Measurements from ENCODE around the gene PPP3CA. TPM values are rescaled to one million over a fixed set of nuclear protein-coding genes. Genes with fewer than 3 reads are reported as not detected.

PPP3CA gene
- total RNA-seq, 8 experiments from 2014 or later, result 18.6 to 68.7 (median 22.6) TPM

DNA sequence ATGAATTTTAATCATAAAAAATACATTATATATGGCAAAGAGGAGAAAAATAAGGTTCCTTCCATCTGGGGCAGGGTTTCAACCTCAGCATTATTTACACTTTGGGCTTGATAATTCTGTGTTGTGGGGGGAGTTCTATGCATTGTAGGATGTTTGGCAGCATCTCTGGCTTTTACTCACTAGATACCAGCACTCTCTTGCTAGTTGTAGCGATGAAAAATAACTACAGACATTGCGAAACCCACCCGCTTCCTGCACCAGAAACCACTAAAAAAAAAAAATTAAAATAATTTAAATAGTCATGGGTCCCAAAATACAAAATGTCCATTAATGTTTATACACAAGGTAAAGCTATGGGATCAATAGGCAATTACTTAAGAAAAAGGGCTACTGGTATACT, 52.7 kb downstream of the PPP3CA start:
- in situ Hi-C loops (cut with MboI; ENCODE audit: low pct_unique_long_range_greater_than_20kb in 2 of 9, low sequenced_read_pairs in 9 of 9, unreplicated experiment in 9 of 9), result no loop called here
- no peak overlapping the region for H3K4me3 ChIP-seq
- ATAC-seq (replicated peaks in 6 of 8), result no peak
- H3K27ac ChIP-seq, result no peak overlapping the region
- 90 to 100% (median 100%) methylated on average over 1 to 3 of the region's 3 CpGs; no CpG with 5 or more reads in 2 of the 10 experiments for WGBS, 10 experiments
- H3K4me1 ChIP-seq (replicated peaks in 1 of 2), result no peaks in the 10 kb centered on the region

- H3K27ac ChIP-seq, result no peak overlapping the region
- H3K4me1 ChIP-seq (replicated peaks in 1 of 2), result peaks cover 0 to 10% of the 10 kb centered on the region in 2 donors
- in situ Hi-C loops (cut with MboI; ENCODE audit: low pct_unique_long_range_greater_than_20kb in 2 of 9, low sequenced_read_pairs in 9 of 9, unreplicated experiment in 9 of 9), result no loop called here
- no peak for ATAC-seq (replicated peaks in 6 of 8)
- no peak overlapping the region for H3K4me3 ChIP-seq
- 83 to 100% (median 100%) methylated on average over 1 to 2 of the region's 2 CpGs; no CpG with 5 or more reads in 3 of the 10 experiments for WGBS, 10 experiments
Observed at GRCh38 chr4:101292901-101293300, 54.4 kb downstream of the PPP3CA start.

GRCh38 chr4:101292214-101292613, 55.1 kb downstream of the PPP3CA start:
- in situ Hi-C loops (cut with MboI; ENCODE audit: low pct_unique_long_range_greater_than_20kb in 2 of 9, low sequenced_read_pairs in 9 of 9, unreplicated experiment in 9 of 9), result no loop called here
- H3K4me3 ChIP-seq, result no peak overlapping the region
- ATAC-seq (replicated peaks in 6 of 8), result no peak
- peaks cover 0 to 15% of the 10 kb centered on the region in 2 donors for H3K4me1 ChIP-seq (replicated peaks in 1 of 2)
- 86 to 100% (median 95%) methylated on average over 2 to 4 of the region's 4 CpGs for WGBS, 10 experiments
- H3K27ac ChIP-seq, result no peak overlapping the region

GRCh38 chr4:101291198-101291597, 56.1 kb downstream of the PPP3CA start:
- no peak overlapping the region for H3K4me3 ChIP-seq
- H3K27ac ChIP-seq, result no peak overlapping the region
- in situ Hi-C loops (cut with MboI; ENCODE audit: low pct_unique_long_range_greater_than_20kb in 2 of 9, low sequenced_read_pairs in 9 of 9, unreplicated experiment in 9 of 9), result no loop called here
- ATAC-seq (replicated peaks in 6 of 8), result no peak
- H3K4me1 ChIP-seq (replicated peaks in 1 of 2), result peaks cover 0 to 15% of the 10 kb centered on the region in 2 donors
- 0 to 100% (median 54%) methylated on average over 1 of the region's 1 CpG; no CpG with 5 or more reads in 4 of the 10 experiments for WGBS, 10 experiments

- H3K4me1 ChIP-seq (replicated peaks in 1 of 2), result peaks cover 0 to 15% of the 10 kb centered on the region in 2 donors
- H3K27ac ChIP-seq, result no peak overlapping the region
- ATAC-seq (replicated peaks in 6 of 8), result peak in 1 of 8 experiments; percentile 80
- in situ Hi-C loops (cut with MboI; ENCODE audit: low pct_unique_long_range_greater_than_20kb in 2 of 9, low sequenced_read_pairs in 9 of 9, unreplicated experiment in 9 of 9), result no loop called here
- no peak overlapping the region for H3K4me3 ChIP-seq
- WGBS, 10 experiments, result 67 to 100% (median 94%) methylated on average over 1 to 3 of the region's 3 CpGs; no CpG with 5 or more reads in 2 of the 10 experiments
Observed at GRCh38 chr4:101290654-101291053, 56.7 kb downstream of the PPP3CA start.

GRCh38 chr4:101289306-101289705, 58.0 kb downstream of the PPP3CA start:
- in situ Hi-C loops (cut with MboI; ENCODE audit: low pct_unique_long_range_greater_than_20kb in 2 of 9, low sequenced_read_pairs in 9 of 9, unreplicated experiment in 9 of 9), result no loop called here
- H3K4me1 ChIP-seq (replicated peaks in 1 of 2), result peaks cover 0 to 15% of the 10 kb centered on the region in 2 donors
- 75 to 100% (median 93%) methylated on average over 1 to 2 of the region's 2 CpGs; no CpG with 5 or more reads in 2 of the 10 experiments for WGBS, 10 experiments

DNA sequence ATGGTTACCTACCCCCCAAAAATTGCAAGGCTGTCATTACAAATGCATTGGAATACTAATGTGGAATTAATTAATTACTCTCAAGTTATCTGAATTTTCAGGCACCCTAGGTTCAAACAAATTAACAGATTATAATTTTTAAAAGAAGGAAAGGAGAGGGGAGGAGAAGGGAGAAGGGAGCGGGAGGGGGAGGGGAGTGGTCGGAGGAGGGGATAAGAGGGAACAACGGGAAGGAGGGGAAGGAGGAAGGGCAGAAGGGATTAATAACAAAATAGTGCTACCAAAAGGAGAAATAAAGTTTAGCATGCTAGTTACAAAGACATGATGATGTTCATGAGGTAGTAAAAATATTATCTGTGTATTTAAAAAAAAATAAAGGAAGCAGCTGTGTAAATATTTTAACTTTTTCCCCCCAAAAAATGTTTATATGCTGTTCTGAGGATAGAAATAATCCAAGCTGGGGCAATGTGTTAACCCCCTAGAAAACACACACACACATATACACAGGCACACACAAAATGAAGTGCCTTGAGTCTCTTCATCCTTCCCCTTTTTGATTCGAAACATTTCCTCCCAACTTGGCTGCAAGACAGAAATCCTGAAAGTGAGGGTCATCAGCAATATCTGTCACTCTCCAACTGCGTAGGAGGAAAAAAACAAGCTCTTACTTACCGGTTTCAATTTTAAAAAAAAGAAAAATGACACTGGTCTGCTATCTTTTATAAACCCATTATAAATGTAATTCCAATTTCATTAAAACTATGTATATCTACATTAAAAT, 58.8 kb downstream of the PPP3CA start:
- ATAC-seq (replicated peaks in 6 of 8), result no peak
- in situ Hi-C loops (cut with MboI; ENCODE audit: low pct_unique_long_range_greater_than_20kb in 2 of 9, low sequenced_read_pairs in 9 of 9, unreplicated experiment in 9 of 9), result no loop called here
- Histone ChIP-seq H3K27ac (no peak overlapping the region), H3K4me3 (no peak overlapping the region), H3K4me1 (replicated peaks in 1 of 2) (peaks cover 0 to 15% of the 10 kb centered on the region in 2 donors)
- WGBS, 10 experiments, result 33 to 100% (median 49%) methylated on average over 1 to 3 of the region's 6 CpGs; no CpG with 5 or more reads in 1 of the 10 experiments

More at GRCh38 chr4:101289306-101289705, 58.0 kb downstream of the PPP3CA start:
- ATAC-seq (replicated peaks in 6 of 8), result no peak
- Histone ChIP-seq H3K27ac (no peak overlapping the region), H3K4me3 (no peak overlapping the region)

DNA sequence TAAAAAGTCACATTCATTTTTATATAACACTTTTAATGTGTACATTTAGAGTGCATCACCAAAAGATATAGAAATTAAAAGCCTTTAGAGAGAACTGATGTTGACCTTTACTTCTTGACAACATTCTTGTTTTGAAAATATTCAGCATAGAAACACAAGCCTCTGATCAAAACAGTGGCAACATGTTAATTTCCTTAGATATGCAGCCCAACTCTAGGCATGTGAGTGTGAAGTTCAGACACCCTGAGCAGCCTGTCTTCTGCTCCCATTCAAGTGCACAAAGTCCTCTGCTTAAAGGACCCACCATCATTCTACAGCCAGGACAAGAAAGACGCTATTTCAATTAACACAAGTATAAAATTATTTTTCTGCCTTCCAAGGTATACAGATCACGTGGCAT, 60.0 kb downstream of the PPP3CA start:
- in situ Hi-C loops (cut with MboI; ENCODE audit: low pct_unique_long_range_greater_than_20kb in 2 of 9, low sequenced_read_pairs in 9 of 9, unreplicated experiment in 9 of 9), result no loop called here
- peaks cover 0 to 15% of the 10 kb centered on the region in 2 donors for H3K4me1 ChIP-seq (replicated peaks in 1 of 2)
- peak in 3 of 8 experiments; percentile 73 to 80 (median 74) for ATAC-seq (replicated peaks in 6 of 8)
- 44 to 94% (median 79%) methylated on average over 1 to 2 of the region's 2 CpGs; no CpG with 5 or more reads in 2 of the 10 experiments for WGBS, 10 experiments
- H3K27ac ChIP-seq, result no peak overlapping the region
- H3K4me3 ChIP-seq, result no peak overlapping the region

DNA sequence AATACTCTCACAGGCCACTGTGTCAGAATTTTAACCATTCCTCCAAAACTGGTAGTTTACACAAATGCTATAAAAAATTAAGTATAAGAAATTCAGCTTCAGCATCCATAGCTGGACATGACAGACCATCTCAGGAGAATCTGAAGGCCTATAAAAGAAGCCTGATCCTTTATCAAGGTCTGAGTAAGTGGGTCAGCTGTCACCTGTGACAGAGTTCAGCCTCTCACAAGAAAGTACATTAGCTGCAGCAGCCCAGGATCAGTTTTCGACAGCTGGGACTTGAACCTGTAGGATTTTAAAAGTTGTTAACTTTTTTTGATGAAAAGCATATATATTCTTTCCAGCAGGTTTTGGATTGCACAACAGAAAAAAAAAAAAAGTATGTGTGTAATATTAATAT, 60.7 kb downstream of the PPP3CA start:
- no peak overlapping the region for H3K27ac ChIP-seq
- WGBS, 10 experiments, result 83 to 100% (median 100%) methylated on average over 1 of the region's 1 CpG; no CpG with 5 or more reads in 5 of the 10 experiments
- in situ Hi-C loops (cut with MboI; ENCODE audit: low pct_unique_long_range_greater_than_20kb in 2 of 9, low sequenced_read_pairs in 9 of 9, unreplicated experiment in 9 of 9), result no loop called here
- ATAC-seq (replicated peaks in 6 of 8), result no peak
- H3K4me3 ChIP-seq, result no peak overlapping the region
- peaks cover 0 to 15% of the 10 kb centered on the region in 2 donors for H3K4me1 ChIP-seq (replicated peaks in 1 of 2)

- Histone ChIP-seq H3K4me3 (no peak overlapping the region), H3K4me1 (replicated peaks in 1 of 2) (peaks cover 0 to 15% of the 10 kb centered on the region in 2 donors), H3K27ac (no peak overlapping the region)
- ATAC-seq (replicated peaks in 6 of 8), result no peak
- WGBS, 10 experiments, result 70 to 89% (median 83%) methylated on average over 1 to 4 of the region's 4 CpGs; no CpG with 5 or more reads in 5 of the 10 experiments
- in situ Hi-C loops (cut with MboI; ENCODE audit: low pct_unique_long_range_greater_than_20kb in 2 of 9, low sequenced_read_pairs in 9 of 9, unreplicated experiment in 9 of 9), result no loop called here
Observed at GRCh38 chr4:101285985-101286384, 61.3 kb downstream of the PPP3CA start.

GRCh38 chr4:101284546-101284945, 62.8 kb downstream of the PPP3CA start:
- no peak overlapping the region for H3K27ac ChIP-seq
- 10 to 63% (median 36%) methylated on average over 1 of the region's 1 CpG; no CpG with 5 or more reads in 2 of the 10 experiments for WGBS, 10 experiments
- no peak overlapping the region for H3K4me3 ChIP-seq
- ATAC-seq (replicated peaks in 6 of 8), result peak in 2 of 8 experiments; percentile 11 to 15
- in situ Hi-C loops (cut with MboI; ENCODE audit: low pct_unique_long_range_greater_than_20kb in 2 of 9, low sequenced_read_pairs in 9 of 9, unreplicated experiment in 9 of 9), result no loop called here
- peaks cover 0 to 15% of the 10 kb centered on the region in 2 donors for H3K4me1 ChIP-seq (replicated peaks in 1 of 2)

DNA sequence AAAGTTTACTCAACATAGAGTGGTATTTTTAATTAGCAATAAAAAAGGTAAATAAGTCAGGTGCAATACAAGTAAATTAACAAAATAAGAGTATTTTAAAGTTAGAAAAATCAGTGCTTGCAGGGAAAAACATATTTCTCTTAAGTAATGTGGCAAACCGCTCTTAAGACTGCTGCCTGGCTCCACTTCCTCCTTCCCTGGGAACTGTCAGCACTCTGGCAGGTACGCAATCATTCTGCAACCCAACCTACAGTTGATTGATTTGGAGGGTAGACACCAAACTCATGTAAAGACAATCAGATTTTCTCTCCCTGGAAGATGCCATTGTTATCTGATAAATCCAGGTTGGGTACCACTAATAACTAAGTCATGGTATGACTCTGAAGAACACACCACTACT, 63.9 kb downstream of the PPP3CA start:
- in situ Hi-C loops (cut with MboI; ENCODE audit: low pct_unique_long_range_greater_than_20kb in 2 of 9, low sequenced_read_pairs in 9 of 9, unreplicated experiment in 9 of 9), result no loop called here
- 89 to 100% (median 94%) methylated on average over 1 to 2 of the region's 2 CpGs; no CpG with 5 or more reads in 3 of the 10 experiments for WGBS, 10 experiments
- peaks cover 0 to 10% of the 10 kb centered on the region in 2 donors for H3K4me1 ChIP-seq (replicated peaks in 1 of 2)
- H3K4me3 ChIP-seq, result no peak overlapping the region
- no peak overlapping the region for H3K27ac ChIP-seq
- ATAC-seq (replicated peaks in 6 of 8), result no peak

GRCh38 chr4:101282076-101282844, 65.1 kb downstream of the PPP3CA start:
- Histone ChIP-seq H3K4me3 (no peak overlapping the region), H3K4me1 (replicated peaks in 1 of 2) (no peaks in the 10 kb centered on the region), H3K27ac (no peak overlapping the region)
- 70 to 100% (median 81%) methylated on average over 1 to 4 of the region's 4 CpGs for WGBS, 10 experiments
- no peak for ATAC-seq (replicated peaks in 6 of 8)
- in situ Hi-C loops (cut with MboI; ENCODE audit: low pct_unique_long_range_greater_than_20kb in 2 of 9, low sequenced_read_pairs in 9 of 9, unreplicated experiment in 9 of 9), result no loop called here
